Adrenal gland (tissue), 19 donors: ENCODE results near the gene MRPL21. TPM values are rescaled to one million over a fixed set of nuclear protein-coding genes. Genes with fewer than 3 reads are reported as not detected.
A peak's percentile ranks its signal among the peaks of the same experiment; 100 is the strongest.

Source experiments
- DNase-seq, 7 donors: peaks; one replicate each; pipeline ENCODE4 v3.0.0-alpha.2; 2019 to 2020
- H3K27ac ChIP-seq, 5 donors: fragments of 200-600 bp; sonication (generic) in 4 of 5; 1 replicate in 3 of 5; 2 replicates in 2 of 5; pipeline versions ENCODE4 v1.5.1 to v1.8.0; 2016 to 2020; ENCODE audit warnings: mild to moderate bottlenecking in 1 of 5
- H3K27me3 ChIP-seq: fragments of 200-600 bp; 2 replicates; pipeline ENCODE4 v1.8.0; 2021
- H3K36me3 ChIP-seq, 2 donors: fragments of 200-600 bp; replicated peaks in 1 of 2; 1 replicate in 1 of 2; 2 replicates in 1 of 2; pipeline versions ENCODE4 v1.5.1 to v1.8.0; 2018 to 2022
- H3K4me1 ChIP-seq, 2 donors: fragments of 200-600 bp; replicated peaks in 1 of 2; 1 replicate in 1 of 2; 2 replicates in 1 of 2; pipeline versions ENCODE4 v1.5.1 to v1.8.0; 2018 to 2021
- H3K4me3 ChIP-seq, 4 donors: fragments of 200-600 bp; sonication (generic) in 3 of 4; one replicate each; pipeline ENCODE4 v1.5.1; 2016 to 2018
- H3K9me3 ChIP-seq, 3 donors: fragments of 200-600 bp; sonication (generic) in 1 of 3; replicated peaks in 1 of 3; 1 replicate in 2 of 3; 2 replicates in 1 of 3; pipeline versions ENCODE4 v1.5.1 to v1.8.0; 2016 to 2021
- CTCF ChIP-seq, 6 experiments: fragments of 450-650 bp in 4 of 6; fragments of 200-600 bp in 2 of 6; sonication (generic) in 1 of 6; IDR thresholded peaks; 1 replicate in 5 of 6; 2 replicates in 1 of 6; pipeline versions ENCODE4 v1.5.1 to v1.8.0; 2016 to 2021; ENCODE audit warnings: antibody characterized with exemption in 6 of 6, mild to moderate bottlenecking in 2 of 6, moderate library complexity in 1 of 6
- POLR2A ChIP-seq, 2 donors: fragments of 450-650 bp; IDR thresholded peaks; one replicate each; pipeline ENCODE4 v1.6.1; 2017; ENCODE audit warnings: antibody characterized with exemption in 2 of 2, mild to moderate bottlenecking in 2 of 2, moderate library complexity in 1 of 2
- WGBS, 4 donors: extraction: QIAGEN DNeasy Blood & Tissue Kit in 2 of 4; methylation state at CpG; one replicate each; pipeline versions ENCODE4 v1.1.5 to v1.1.7; 2013 to 2017; 5-methylcytosine and 5-hydroxymethylcytosine counted together
- intact Hi-C, 2 donors: fragments of 100-400 bp; cut with DNase I; formaldehyde crosslinking; loops; one replicate each; pipeline versions ENCODE4 v1.14.1 to v1.15.0; 2022 to 2023
- long read RNA-seq, 10 donors: library from polyadenylated mRNA in 3 of 10; unstranded in 2 of 10; stranded (forward) in 1 of 10; transcript quantifications; one replicate each; pipeline ENCODE4 v2.0.0 and lab custom pipeline, GENCODE V29; 2021 to 2026
- polyA plus RNA-seq, 3 donors: library from polyadenylated mRNA; stranded (reverse); fragments of 200-250 nt in 2 of 3; fragments of 350-450 nt in 1 of 3; fragmentation: Illumina TruSeq in 1 of 3; extraction: RNeasy Lipid Tissue Mini Kit (QIAGEN cat#74804) in 1 of 3; gene quantifications; one replicate each; pipeline ENCODE4 v1.2.3, GENCODE V29; 2013 to 2014
- total RNA-seq, 9 donors: library from RNA; depleted of rRNA in 4 of 9; stranded (reverse); fragments of >200 nt in 4 of 9; fragments of 120-200 nt in 1 of 9; fragmentation: NEBNext Ultra II Directional in 1 of 9; extraction: Animal tissue kit (Norgen Biotek cat#: 25700) in 1 of 9; gene quantifications; one replicate each; pipeline versions ENCODE4 v1.1.0 to v1.2.4, GENCODE V29; 2013 to 2023
- donor health status: healthy with polysubstance abuse.
- donor health status: Bipolar disorder and iron deficiency.
- donor health status: DM: yes; HTN: yes; CAD: no.
- donor health status: DM: no; HTN: no; CAD: no.
- donor health status: DM: no; HTN: no; CAD: no.
- donor health status: DM: yes; HTN: yes; CAD: no.

Gene MRPL21
- 10 to 100 TPM; 31.1 to 74.1 (median 46.5) TPM for total RNA-seq
- 10 to 100 TPM; 46.7 to 77.8 (median 48.1) TPM for polyA plus RNA-seq
- long read RNA-seq, donor 1, transcript MRPL21-201 (7 exons, 683 nt) = major isoform, 51 of 63 reads
- long read RNA-seq, donor 1, partial matches to known transcripts = 5 of 63 reads
- long read RNA-seq, donor 1, other reads (novel, unspliced or antisense) = 0 of 63 reads
- long read RNA-seq, donor 2, transcript MRPL21-201 (7 exons, 683 nt) = major isoform, 31 of 33 reads
- long read RNA-seq, donor 2, partial matches to known transcripts = 0 of 33 reads
- long read RNA-seq, donor 2, other reads (novel, unspliced or antisense) = 0 of 33 reads
- long read RNA-seq, donor 3, transcript MRPL21-201 (7 exons, 683 nt) = major isoform, 34 of 36 reads
- long read RNA-seq, donor 3, partial matches to known transcripts = 0 of 36 reads
- long read RNA-seq, donor 3, other reads (novel, unspliced or antisense) = 0 of 36 reads
- long read RNA-seq, donor 4, transcript MRPL21-201 (7 exons, 683 nt) = major isoform, 41 of 46 reads
- long read RNA-seq, donor 4, partial matches to known transcripts = 2 of 46 reads
- long read RNA-seq, donor 4, other reads (novel, unspliced or antisense) = 1 of 46 reads
- long read RNA-seq, donor 5, transcript MRPL21-202 (7 exons, 662 nt) = minor isoform, 6 of 52 reads
- long read RNA-seq, donor 5, transcript MRPL21-201 (7 exons, 683 nt) = major isoform, 44 of 52 reads
- long read RNA-seq, donor 5, partial matches to known transcripts = 0 of 52 reads
- long read RNA-seq, donor 5, other reads (novel, unspliced or antisense) = 1 of 52 reads
- long read RNA-seq, donor 6, transcript MRPL21-201 (7 exons, 683 nt) = major isoform, 25 of 33 reads
- long read RNA-seq, donor 6, partial matches to known transcripts = 6 of 33 reads
- long read RNA-seq, donor 6, other reads (novel, unspliced or antisense) = 0 of 33 reads
- long read RNA-seq, donor 7, transcript MRPL21-201 (7 exons, 683 nt) = major isoform, 17 of 19 reads
- long read RNA-seq, donor 7, partial matches to known transcripts = 0 of 19 reads
- long read RNA-seq, donor 7, other reads (novel, unspliced or antisense) = 0 of 19 reads
- long read RNA-seq, donor 8, transcript MRPL21-201 (7 exons, 683 nt) = major isoform, 51 of 53 reads
- long read RNA-seq, donor 8, partial matches to known transcripts = 0 of 53 reads
- long read RNA-seq, donor 8, other reads (novel, unspliced or antisense) = 0 of 53 reads
- long read RNA-seq, donor 9, transcript MRPL21-202 (7 exons, 662 nt) = minor isoform, 7 of 41 reads
- long read RNA-seq, donor 9, transcript MRPL21-201 (7 exons, 683 nt) = major isoform, 27 of 41 reads
- long read RNA-seq, donor 9, partial matches to known transcripts = 5 of 41 reads
- long read RNA-seq, donor 9, other reads (novel, unspliced or antisense) = 0 of 41 reads
- long read RNA-seq, donor 10, transcript MRPL21-201 (7 exons, 683 nt) = major isoform, 18 of 19 reads
- long read RNA-seq, donor 10, partial matches to known transcripts = 0 of 19 reads
- long read RNA-seq, donor 10, other reads (novel, unspliced or antisense) = 0 of 19 reads

GRCh38 chr11:68903288-68904247, at the start of gene MRPL21, which contains the start of gene IGHMBP2:
TSS of gene MRPL21 (minus strand) at chr11:68903832. CDS start at chr11:68903810, 22 bp downstream.
TSS of gene IGHMBP2 (plus strand) at chr11:68903891. CDS start at chr11:68903953, 62 bp downstream.
- Histone ChIP-seq H3K4me3 (peak within 1 kb of the TSS; percentile 73 to 99 (median 86)), H3K4me1 (peaks cover 0 to 26% of the 10 kb centered on the region in 2 donors), H3K27me3 (no peaks in the 10 kb centered on the region), H3K36me3 (peaks cover 0 to 17% of the 10 kb centered on the region in 2 donors), H3K27ac (peak within 1 kb of the TSS in 4 of 5 donors; percentile 45 to 87 (median 76)), H3K9me3 (no peaks in the 10 kb centered on the region)
- intact Hi-C loops = no loop called here
- TF ChIP-seq POLR2A (IDR thresholded peaks at IDR 0.05) (peak; percentile 60 to 62), CTCF (IDR thresholded peaks at IDR 0.05) (no peak)
- 0 to 1% (median 0%) methylated on average over 20 to 78 of the region's 78 CpGs for WGBS, 4 donors
- peak; percentile 81 to 90 (median 83) for DNase-seq

DNA sequence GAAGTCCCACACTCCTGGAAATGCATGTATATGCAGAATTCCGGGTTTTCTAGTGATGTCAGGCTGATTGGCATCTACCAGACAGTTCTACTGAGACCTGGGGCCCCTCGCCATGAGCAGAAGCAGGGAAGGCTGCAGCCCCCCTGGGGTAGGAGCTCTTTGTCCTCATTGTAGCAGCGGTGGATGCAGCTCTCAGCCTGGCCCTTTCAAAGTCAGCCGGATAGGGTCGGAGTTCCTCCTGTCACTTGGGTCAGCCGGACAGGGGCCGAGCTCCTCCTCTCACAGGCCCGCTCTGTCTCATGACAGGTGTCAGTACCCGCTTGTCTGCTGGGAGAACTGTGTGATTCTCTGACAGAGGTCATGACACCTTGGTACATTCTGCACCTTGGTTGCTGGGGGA, 47.1 kb upstream of the MRPL21 start:
- H3K27ac ChIP-seq = no peak overlapping the region
- 74 to 87% (median 82%) methylated on average over 9 of the region's 9 CpGs for WGBS, 4 donors
- H3K4me1 ChIP-seq = peaks cover 0 to 3% of the 10 kb centered on the region in 2 donors
- H3K36me3 ChIP-seq = no peaks in the 10 kb centered on the region
- intact Hi-C loops = no loop called here
- TF ChIP-seq POLR2A (IDR thresholded peaks at IDR 0.05) = no peak
- TF ChIP-seq CTCF (IDR thresholded peaks at IDR 0.05) = no peak
- H3K4me3 ChIP-seq = no peak overlapping the region
- H3K27me3 ChIP-seq = no peaks in the 10 kb centered on the region
- no peak for DNase-seq
- H3K9me3 ChIP-seq = no peaks in the 10 kb centered on the region

- no peak for TF ChIP-seq CTCF (IDR thresholded peaks at IDR 0.05)
- no peak for TF ChIP-seq POLR2A (IDR thresholded peaks at IDR 0.05)
- DNase-seq = no peak
- no peaks in the 10 kb centered on the region for H3K36me3 ChIP-seq
- H3K4me3 ChIP-seq = no peak overlapping the region
- peaks cover 0 to 3% of the 10 kb centered on the region in 2 donors for H3K4me1 ChIP-seq
- 69 to 88% (median 79%) methylated on average over 4 to 5 of the region's 5 CpGs for WGBS, 4 donors
- intact Hi-C loops = no loop called here
- H3K9me3 ChIP-seq = no peaks in the 10 kb centered on the region
- H3K27me3 ChIP-seq = no peaks in the 10 kb centered on the region
- no peak overlapping the region for H3K27ac ChIP-seq
These were observed 46.6 kb upstream of the MRPL21 start for GRCh38 chr11:68950270-68950669.
